Transverse colon (tissue), 4 donors: Measurements from ENCODE around the gene LRP1-AS.

Experiments
- CTCF ChIP-seq, 5 experiments: fragments of 200-600 bp in 3 of 5; fragments of 450-650 bp in 2 of 5; sonication (generic) in 3 of 5; IDR thresholded peaks; 1 replicate in 2 of 5; 2 replicates in 3 of 5; pipeline ENCODE4 v1.5.1; 2016 to 2017; ENCODE audit warnings: antibody characterized with exemption in 5 of 5, inconsistent platforms in 3 of 5, mild to moderate bottlenecking in 2 of 5, moderate library complexity in 1 of 5
- EP300 ChIP-seq: sonication (generic); formaldehyde crosslinking; IDR thresholded peaks from one replicate; pipeline ENCODE4 v1.6.1; 2017; ENCODE audit warnings: antibody characterized with exemption, low read depth
- POLR2A ChIP-seq: fragments of 450-650 bp; IDR thresholded peaks from one replicate; pipeline ENCODE4 v1.6.1; 2016; ENCODE audit warnings: antibody characterized with exemption, mild to moderate bottlenecking, moderate library complexity
- POLR2AphosphoS5 ChIP-seq, 3 donors: sonication (generic); formaldehyde crosslinking; IDR thresholded peaks; one replicate each; pipeline ENCODE4 v1.6.1; 2016; ENCODE audit warnings: antibody characterized with exemption in 3 of 3

- TF ChIP-seq EP300 (no peak), CTCF (IDR thresholded peaks at IDR 0.05) (no peak), POLR2AphosphoS5 (IDR thresholded peaks at IDR 0.05) (no peak), POLR2A (no peak)
Measured at GRCh38 chr12:57191410-57191809, 44.0 kb upstream of the LRP1-AS start.
